ENCODE results near the gene HELT. TPM values are rescaled to one million over a fixed set of nuclear protein-coding genes. Genes with fewer than 3 reads are reported as not detected.
"Not testable (repeated sequence)": the region's sequence is repeated elsewhere in the genome, so short reads cannot be mapped to it uniquely, and the experiment has no call there.

The HELT gene
- total and polyA plus RNA-seq, 2 of the 4 experiments (the other 2 are of a cell fraction), result not detected

- Histone ChIP-seq H4K20me1 (ENCODE audit: insufficient read depth, low read length) (no peaks in the 10 kb centered on the region), H3K14ac (replicated peaks; ENCODE audit: low read depth, low read length) (no peak overlapping the region), H2BK5ac (ENCODE audit: low read depth, low read length, poor library complexity, severe bottlenecking) (no peak overlapping the region), H3K4me3 (ENCODE audit: insufficient read depth, low read depth, low read length) (no peak overlapping the region), H2BK15ac (ENCODE audit: low read depth, low read length) (no peak overlapping the region), H4K5ac (ENCODE audit: low read depth, low read length) (no peak overlapping the region), H3K27ac (ENCODE audit: insufficient read depth, low read length) (no peak overlapping the region), H2AK5ac (ENCODE audit: low read depth, low read length) (no peak overlapping the region), H3K9me3 (ENCODE audit: control insufficient read depth, insufficient read depth, low read length) (no peaks in the 10 kb centered on the region), H3K79me1 (ENCODE audit: low read depth in 1 of 2, low read length in 2 of 2) (no peaks in the 10 kb centered on the region), H4K8ac (ENCODE audit: low read depth in 2 of 2, low read length in 2 of 2) (no peak overlapping the region), H2AFZ (replicated peaks; ENCODE audit: low read length, poor library complexity) (no peak overlapping the region), H3K27me3 (ENCODE audit: control insufficient read depth, insufficient read depth, low read length) (no peaks in the 10 kb centered on the region), H3K9ac (ENCODE audit: low read depth, low read length) (no peak overlapping the region), H3K9me1 (ENCODE audit: insufficient read depth, low read length) (no peaks in the 10 kb centered on the region), H3K18ac (ENCODE audit: low read depth, low read length) (no peak overlapping the region), H2AK9ac (replicated peaks; ENCODE audit: low read depth, low read length, poor library complexity) (no peak overlapping the region), H3K4ac (ENCODE audit: low read depth, low read length) (no peak overlapping the region), H2BK120ac (ENCODE audit: low read depth, low read length) (no peak overlapping the region), H3K4me1 (ENCODE audit: control insufficient read depth, insufficient read depth, low read length) (no peaks in the 10 kb centered on the region), H2BK20ac (ENCODE audit: low read depth, low read length) (no peak overlapping the region), H3K4me2 (ENCODE audit: low read depth, low read length) (no peak overlapping the region), H3K36me3 (ENCODE audit: control insufficient read depth, insufficient read depth, low read length) (no peaks in the 10 kb centered on the region), H4K91ac (ENCODE audit: insufficient read depth, low read depth, low read length) (no peak overlapping the region), H3K23ac (ENCODE audit: low read depth, low read length) (no peak overlapping the region), H3K56ac (ENCODE audit: extremely low read depth, insufficient read depth, low read length) (no peak overlapping the region)
- ChIA-PET CTCF (no interaction called here), POLR2A (ENCODE audit: unreplicated experiment) (no interaction called here)
- in situ Hi-C loops (cut with MboI; ENCODE audit: low sequenced_read_pairs), result no loop called here
- DNase-seq (no peak), ATAC-seq (ENCODE audit: low read depth) (no peak)
- dilution Hi-C loops (cut with HindIII; ENCODE audit: low sequenced_read_pairs, unreplicated experiment), result no loop called here
- intact Hi-C loops (cut with micrococcal nuclease), result no loop called here
- no TSS peak for BruUV-seq (replicated peaks)
- no peak for TF ChIP-seq MXI1 (IDR thresholded peaks at IDR 0.05; ENCODE audit: borderline replicate concordance, low read depth, low read length)
- TF ChIP-seq USF2 (IDR thresholded peaks at IDR 0.05; ENCODE audit: low read depth, low read length), result no peak
- TF ChIP-seq RAD21 (IDR thresholded peaks at IDR 0.05; ENCODE audit: low read length), result no peak
- TF ChIP-seq SMC3 (IDR thresholded peaks at IDR 0.05; ENCODE audit: low read depth, low read length), result no peak
- no CpG with 5 or more reads among the region's 7 CpGs for WGBS, 2 experiments (ENCODE audit: extremely low coverage in 2 of 2, insufficient read length in 1 of 2)
These were observed 45.3 kb upstream of the HELT start for GRCh38 chr4:184972991-184973390.

GRCh38 chr4:184976348-184976747 is 41.9 kb upstream of the HELT start:
- H3K4me2 ChIP-seq (ENCODE audit: low read depth, low read length); H3K14ac ChIP-seq (replicated peaks; ENCODE audit: low read depth, low read length); dilution Hi-C loops (cut with HindIII; ENCODE audit: low sequenced_read_pairs, unreplicated experiment); H4K8ac ChIP-seq (ENCODE audit: low read depth in 2 of 2, low read length in 2 of 2); H3K27ac ChIP-seq (ENCODE audit: insufficient read depth, low read length); H2AK9ac ChIP-seq (replicated peaks; ENCODE audit: low read depth, low read length, poor library complexity); H4K91ac ChIP-seq (ENCODE audit: insufficient read depth, low read depth, low read length); H3K56ac ChIP-seq (ENCODE audit: extremely low read depth, insufficient read depth, low read length); H3K4me1 ChIP-seq (ENCODE audit: control insufficient read depth, insufficient read depth, low read length); H3K36me3 ChIP-seq (ENCODE audit: control insufficient read depth, insufficient read depth, low read length); intact Hi-C loops (cut with micrococcal nuclease); in situ Hi-C loops (cut with MboI; ENCODE audit: low sequenced_read_pairs); ATAC-seq (ENCODE audit: low read depth); H3K4ac ChIP-seq (ENCODE audit: low read depth, low read length); H3K9ac ChIP-seq (ENCODE audit: low read depth, low read length); POLR2A ChIA-PET (ENCODE audit: unreplicated experiment); H2AK5ac ChIP-seq (ENCODE audit: low read depth, low read length); H3K9me3 ChIP-seq (ENCODE audit: control insufficient read depth, insufficient read depth, low read length); H2BK20ac ChIP-seq (ENCODE audit: low read depth, low read length); H3K9me1 ChIP-seq (ENCODE audit: insufficient read depth, low read length); H3K18ac ChIP-seq (ENCODE audit: low read depth, low read length); H2BK5ac ChIP-seq (ENCODE audit: low read depth, low read length, poor library complexity, severe bottlenecking); H2AFZ ChIP-seq (replicated peaks; ENCODE audit: low read length, poor library complexity); H3K4me3 ChIP-seq (ENCODE audit: insufficient read depth, low read depth, low read length); H4K5ac ChIP-seq (ENCODE audit: low read depth, low read length); H3K27me3 ChIP-seq (ENCODE audit: control insufficient read depth, insufficient read depth, low read length); H2BK15ac ChIP-seq (ENCODE audit: low read depth, low read length); H4K20me1 ChIP-seq (ENCODE audit: insufficient read depth, low read length); H3K79me1 ChIP-seq (ENCODE audit: low read depth in 1 of 2, low read length in 2 of 2); CTCF ChIA-PET; BruUV-seq (replicated peaks); H3K23ac ChIP-seq (ENCODE audit: low read depth, low read length); H2BK120ac ChIP-seq (ENCODE audit: low read depth, low read length); DNase-seq: not testable (repeated sequence)
- WGBS, 2 experiments (ENCODE audit: extremely low coverage in 2 of 2, insufficient read length in 1 of 2), result no CpG with 5 or more reads among the region's 2 CpGs
